Stimulated activated naive CD4-positive, alpha-beta T cell treated with Interleukin-2 at 50 U/mL for 16 hours (primary cell): ENCODE measurements around the gene SNAPIN.

ENCODE experiments used
- DNase-seq: peaks from one replicate; lab custom pipeline; 2025; lab: John Stamatoyannopoulos, UW

The SNAPIN gene

GRCh38 chr1:153678519-153679336 is 20.2 kb downstream of the SNAPIN start, which contains the start of gene NPR1:
NPR1 (plus strand) TSS chr1:153678688; CDS start chr1:153679109, 421 bp downstream.
- peak; percentile 11 for DNase-seq

- DNase-seq, result no peak
Measured at GRCh38 chr1:153679337-153680119, 21.0 kb downstream of the SNAPIN start.

- DNase-seq, result no peak
Measured at GRCh38 chr1:153680120-153680403, 21.6 kb downstream of the SNAPIN start.

- DNase-seq, result no peak
Measured at GRCh38 chr1:153682730-153683129, 24.2 kb downstream of the SNAPIN start.

- no peak for DNase-seq
Measured at GRCh38 chr1:153683854-153684253, 25.4 kb downstream of the SNAPIN start.

- no peak for DNase-seq
Measured at GRCh38 chr1:153684892-153685291, 26.4 kb downstream of the SNAPIN start.

- DNase-seq, result no peak
Measured at GRCh38 chr1:153685544-153686340, 27.2 kb downstream of the SNAPIN start.

- no peak for DNase-seq
Measured at GRCh38 chr1:153687346-153688125, 29.0 kb downstream of the SNAPIN start.

- DNase-seq, result no peak
Measured at GRCh38 chr1:153688276-153688675, 29.8 kb downstream of the SNAPIN start.

GRCh38 chr1:153688736-153689328 is 30.3 kb downstream of the SNAPIN start:
- no peak for DNase-seq

- DNase-seq, result no peak
Measured at GRCh38 chr1:153693466-153693865, 35.0 kb downstream of the SNAPIN start.

GRCh38 chr1:153696741-153697140 is 38.2 kb downstream of the SNAPIN start:
- no peak for DNase-seq

GRCh38 chr1:153697191-153698019 is 38.9 kb downstream of the SNAPIN start:
- DNase-seq, result no peak

GRCh38 chr1:153698020-153698922 is 39.8 kb downstream of the SNAPIN start:
- no peak for DNase-seq

- DNase-seq, result no peak
Measured at GRCh38 chr1:153698923-153699714, 40.6 kb downstream of the SNAPIN start.

GRCh38 chr1:153699768-153700167 is 41.3 kb downstream of the SNAPIN start:
- DNase-seq, result no peak

- no peak for DNase-seq
Measured at GRCh38 chr1:153705484-153705883, 47.0 kb downstream of the SNAPIN start.

- no peak for DNase-seq
Measured at GRCh38 chr1:153711026-153711425, 52.5 kb downstream of the SNAPIN start.
